Measurements from ENCODE around the gene OOSP1.

The OOSP1 gene

GRCh38 chr11:59938718-59939117 is 486 bp downstream of the OOSP1 start:
- TF ChIP-seq CTCF (IDR thresholded peaks at IDR 0.05; ENCODE audit: low read depth, low read length, missing control alignments): no peak

GRCh38 chr11:59939482-59939881 is 1.2 kb downstream of the OOSP1 start:
- no peak for TF ChIP-seq CTCF (IDR thresholded peaks at IDR 0.05; ENCODE audit: low read depth, low read length, missing control alignments)
- no peak for DNase-seq (ENCODE audit: low read depth)
- H3K4me3 ChIP-seq (ENCODE audit: low read depth, low read length): no peak overlapping the region

More at GRCh38 chr11:59938718-59939117, 486 bp downstream of the OOSP1 start:
- H3K4me3 ChIP-seq (ENCODE audit: low read depth, low read length): no peak overlapping the region
- DNase-seq (ENCODE audit: low read depth): no peak

GRCh38 chr11:59941091-59941490 is 2.9 kb downstream of the OOSP1 start:
- no peak overlapping the region for H3K4me3 ChIP-seq (ENCODE audit: low read depth, low read length)
- no peak for DNase-seq (ENCODE audit: low read depth)
- TF ChIP-seq CTCF (IDR thresholded peaks at IDR 0.05; ENCODE audit: low read depth, low read length, missing control alignments): no peak

GRCh38 chr11:59943997-59944714 is 5.9 kb downstream of the OOSP1 start:
- no peak for DNase-seq (ENCODE audit: low read depth)
- TF ChIP-seq CTCF (IDR thresholded peaks at IDR 0.05; ENCODE audit: low read depth, low read length, missing control alignments): no peak
- H3K4me3 ChIP-seq (ENCODE audit: low read depth, low read length): no peak overlapping the region

GRCh38 chr11:59944720-59945119 is 6.5 kb downstream of the OOSP1 start:
- TF ChIP-seq CTCF (IDR thresholded peaks at IDR 0.05; ENCODE audit: low read depth, low read length, missing control alignments): no peak

GRCh38 chr11:59953463-59954218 is 15.4 kb downstream of the OOSP1 start:
- no peak for DNase-seq (ENCODE audit: low read depth)
- no peak for TF ChIP-seq CTCF (IDR thresholded peaks at IDR 0.05; ENCODE audit: low read depth, low read length, missing control alignments)
- H3K4me3 ChIP-seq (ENCODE audit: low read depth, low read length): no peak overlapping the region

More at GRCh38 chr11:59944720-59945119, 6.5 kb downstream of the OOSP1 start:
- H3K4me3 ChIP-seq (ENCODE audit: low read depth, low read length): no peak overlapping the region
- DNase-seq (ENCODE audit: low read depth): no peak

Measured in GM12864 (cell line).